ENCODE measurements around the gene PZP.
"Not testable (repeated sequence)": the region's sequence is repeated elsewhere in the genome, so short reads cannot be mapped to it uniquely, and the experiment has no call there.

Gene PZP

DNA sequence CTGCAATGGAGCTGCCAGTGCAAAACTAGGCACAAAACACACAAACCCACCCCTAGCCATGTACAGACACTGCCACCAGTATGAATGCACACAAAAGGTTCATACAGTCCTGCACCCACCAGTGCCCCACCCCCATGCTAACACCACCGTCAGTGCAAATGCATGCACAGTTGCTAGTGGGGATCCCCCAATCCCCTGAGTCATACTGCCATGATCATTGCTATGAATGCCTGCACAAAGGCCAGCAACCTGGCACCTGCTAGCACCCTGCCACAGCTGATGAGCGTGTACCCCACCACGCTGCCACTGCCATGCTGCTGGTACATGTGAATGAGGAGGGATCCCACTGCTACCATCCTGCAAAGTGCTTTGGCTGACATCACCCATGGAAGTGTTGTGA, 23.9 kb downstream of the PZP start:
- no peak for DNase-seq (ENCODE audit: low read depth in 3 of 3, low spot score in 1 of 3)

DNA sequence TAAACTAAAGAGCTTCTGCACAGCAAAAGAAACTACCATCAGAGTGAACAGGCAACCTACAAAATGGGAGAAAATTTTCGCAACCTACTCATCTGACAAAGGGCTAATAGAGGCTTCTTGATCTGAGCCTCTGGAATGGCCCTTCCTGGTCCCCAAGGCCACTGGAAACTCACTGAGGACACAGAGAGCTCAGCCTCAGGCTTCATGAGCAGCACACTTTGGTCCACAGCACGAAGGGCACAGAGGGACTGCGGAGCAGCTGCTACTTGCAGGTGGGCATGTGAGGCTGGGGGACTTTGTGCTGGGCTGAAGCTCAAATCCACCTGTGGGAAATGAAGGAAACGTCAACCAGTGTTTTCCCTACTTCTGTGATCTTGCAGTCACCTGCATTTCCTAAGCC, 27.4 kb downstream of the PZP start:
- DNase-seq (ENCODE audit: low read depth in 3 of 3, low spot score in 1 of 3) = no peak

DNA sequence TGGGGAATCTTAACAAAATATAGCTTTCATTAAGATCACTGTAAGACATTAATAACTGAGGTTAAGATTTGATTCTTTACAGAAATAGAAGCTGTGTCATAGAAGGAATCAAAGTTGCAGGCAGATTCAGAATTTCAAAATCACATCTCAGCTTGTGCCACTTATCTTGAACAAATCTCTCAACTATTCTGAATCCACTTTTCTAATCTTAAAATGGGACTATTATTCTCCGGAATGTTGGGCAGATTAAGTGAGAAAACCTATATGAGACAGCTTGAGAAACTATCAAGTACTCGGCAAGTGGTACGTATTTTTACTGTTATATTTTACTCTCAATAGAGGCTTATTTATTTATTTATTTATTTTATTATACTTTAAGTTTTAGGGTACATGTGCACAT, 28.4 kb downstream of the PZP start:
- no peak for DNase-seq (ENCODE audit: low read depth in 3 of 3, low spot score in 1 of 3)

DNA sequence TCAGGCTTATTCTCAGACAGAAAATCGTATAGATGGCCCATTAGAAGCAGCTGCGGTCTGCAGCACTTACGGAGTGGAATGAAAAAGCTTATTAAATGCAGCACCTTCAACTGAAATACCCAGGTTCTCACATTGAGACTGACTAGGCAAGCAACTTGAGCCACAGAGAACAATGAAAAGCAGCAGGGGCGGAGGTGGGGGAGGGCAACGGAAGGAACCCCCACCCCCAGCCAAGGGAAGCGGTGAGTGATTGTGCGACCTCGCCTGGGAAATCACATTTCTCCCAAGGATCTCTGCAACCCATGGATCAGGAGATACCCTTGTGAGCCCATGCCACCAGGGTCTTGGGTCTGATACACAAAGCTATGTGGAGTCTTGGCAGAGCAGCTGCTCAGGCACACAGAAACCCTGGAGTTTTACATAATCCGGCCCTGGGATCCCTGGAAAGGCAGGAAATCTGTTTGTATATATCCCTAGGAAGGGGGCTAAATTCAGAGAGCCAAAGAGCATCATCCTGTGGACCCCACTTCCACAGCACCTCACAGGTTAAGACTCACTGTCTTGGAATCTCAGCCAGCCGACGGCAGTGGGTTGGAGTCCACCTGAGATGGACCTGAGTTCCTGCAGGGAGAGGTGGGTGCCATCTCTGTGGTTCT, 38.1 kb downstream of the PZP start:
- DNase-seq (ENCODE audit: low read depth in 3 of 3, low spot score in 1 of 3) = no peak

DNA sequence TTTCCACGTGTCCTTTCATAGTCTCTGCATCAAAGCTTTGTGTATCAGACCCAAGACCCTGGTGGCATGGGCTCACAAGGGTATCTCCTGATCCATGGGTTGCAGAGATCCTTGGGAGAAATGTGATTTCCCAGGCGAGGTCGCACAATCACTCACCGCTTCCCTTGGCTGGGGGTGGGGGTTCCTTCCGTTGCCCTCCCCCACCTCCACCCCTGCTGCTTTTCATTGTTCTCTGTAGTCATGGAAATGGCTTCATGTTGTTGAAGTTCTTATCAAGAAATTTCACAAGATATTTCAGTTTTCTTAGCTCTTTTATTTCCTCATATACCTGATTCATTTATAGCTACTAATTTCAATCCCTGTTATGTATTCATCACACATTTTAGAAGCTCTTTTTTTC, 40.9 kb downstream of the PZP start:
- not testable (repeated sequence) for DNase-seq (ENCODE audit: low read depth in 3 of 3, low spot score in 1 of 3)

DNA sequence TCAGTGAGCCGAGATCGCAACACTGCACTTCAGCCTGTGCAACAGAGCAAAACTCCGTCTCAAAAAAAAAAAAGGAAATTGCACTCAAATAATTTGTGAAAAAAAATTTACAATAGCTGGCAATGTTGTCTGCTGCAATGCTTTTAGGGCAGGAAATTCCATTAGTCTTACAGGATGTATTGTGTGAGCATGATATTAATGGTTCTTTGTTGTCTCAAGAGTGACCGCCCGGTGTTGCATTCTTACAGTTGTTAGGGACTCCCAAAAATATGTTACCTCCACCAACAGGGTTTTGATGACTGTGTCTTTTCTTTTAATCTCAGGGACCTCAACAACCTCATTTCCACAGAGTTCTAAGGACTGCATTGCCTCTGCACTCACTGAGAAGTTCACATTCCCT, 44.8 kb downstream of the PZP start:
- no peak for DNase-seq (ENCODE audit: low read depth in 3 of 3, low spot score in 1 of 3)

DNA sequence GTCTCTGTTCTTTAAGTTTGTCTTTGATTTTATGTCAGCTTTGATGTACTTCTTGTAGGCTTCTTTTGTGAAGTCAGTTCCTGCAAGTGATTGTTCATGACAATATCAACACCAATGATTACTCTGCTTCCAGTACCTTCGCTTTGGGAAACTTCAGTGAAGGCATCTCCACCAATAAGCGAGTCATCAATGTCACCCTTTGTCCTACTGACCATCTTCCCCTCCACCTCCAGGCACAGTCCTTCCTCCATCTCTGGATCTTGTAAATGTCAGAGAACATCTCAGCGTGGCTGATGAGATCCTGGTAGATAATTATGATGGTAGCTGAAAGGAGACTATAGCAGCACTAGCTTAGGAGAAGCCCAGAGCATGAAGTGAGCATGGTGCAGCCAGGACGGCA, 52.1 kb downstream of the PZP start:
- no peak for DNase-seq (ENCODE audit: low read depth in 3 of 3, low spot score in 1 of 3)

DNA sequence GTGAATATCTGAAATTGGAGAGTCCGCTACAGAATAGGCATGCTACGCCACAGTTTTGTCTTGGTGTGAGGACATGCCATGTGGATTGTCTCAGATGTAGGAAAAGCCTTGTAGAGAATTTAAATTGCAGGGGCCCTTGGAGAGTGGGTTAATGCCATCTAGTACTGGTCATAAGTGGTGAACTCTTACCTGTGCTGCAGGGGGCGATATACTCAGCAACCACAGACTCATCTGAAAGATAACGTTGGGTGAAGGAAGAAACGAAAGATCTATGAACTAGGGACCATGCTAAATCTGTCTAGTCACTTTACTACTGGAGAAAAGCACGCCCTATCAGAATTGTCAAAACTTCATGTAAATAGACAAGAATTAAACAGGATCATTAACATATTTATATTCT, 58.8 kb downstream of the PZP start:
- no peak for DNase-seq (ENCODE audit: low read depth in 3 of 3, low spot score in 1 of 3)

DNA sequence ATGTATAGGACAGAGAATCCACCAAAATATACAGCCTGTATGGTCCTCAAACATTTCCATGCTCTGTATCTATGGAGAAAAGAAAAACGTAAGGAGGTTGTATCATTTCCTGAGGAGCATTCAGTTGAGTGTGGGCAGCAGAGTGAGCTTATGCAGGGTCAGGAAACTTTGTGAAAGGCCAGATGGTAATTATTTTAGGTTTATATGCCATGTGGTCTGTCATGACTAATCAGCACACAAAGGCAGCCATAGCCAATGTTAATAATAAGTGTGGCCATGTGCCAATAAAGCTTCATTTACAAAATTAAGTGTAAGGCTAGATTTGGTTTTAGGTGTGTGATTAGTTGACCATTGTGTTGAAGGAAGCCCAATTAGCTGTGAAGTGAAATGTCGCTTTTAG, 59.3 kb downstream of the PZP start:
- no peak for DNase-seq (ENCODE audit: low read depth in 3 of 3, low spot score in 1 of 3)

DNA sequence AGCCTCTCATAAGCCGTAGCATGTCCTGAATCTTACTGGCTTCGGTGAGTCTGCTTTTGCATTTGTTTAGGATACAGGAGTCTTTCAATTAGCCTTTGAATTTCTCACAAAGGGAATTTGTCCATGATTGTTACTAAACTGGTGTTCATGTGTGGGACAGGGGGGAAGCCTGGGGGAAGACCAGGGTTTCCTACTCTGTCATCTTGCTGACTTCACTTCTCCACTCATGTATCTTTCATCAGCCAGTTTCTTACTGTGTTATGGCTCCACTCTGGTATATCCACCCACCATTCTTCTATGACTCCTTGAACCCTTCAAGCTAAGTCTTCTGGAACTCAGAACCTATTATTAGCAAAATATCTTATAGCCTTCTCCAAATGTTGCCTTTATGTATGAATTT, 60.7 kb downstream of the PZP start:
- DNase-seq (ENCODE audit: low read depth in 3 of 3, low spot score in 1 of 3) = no peak

DNA sequence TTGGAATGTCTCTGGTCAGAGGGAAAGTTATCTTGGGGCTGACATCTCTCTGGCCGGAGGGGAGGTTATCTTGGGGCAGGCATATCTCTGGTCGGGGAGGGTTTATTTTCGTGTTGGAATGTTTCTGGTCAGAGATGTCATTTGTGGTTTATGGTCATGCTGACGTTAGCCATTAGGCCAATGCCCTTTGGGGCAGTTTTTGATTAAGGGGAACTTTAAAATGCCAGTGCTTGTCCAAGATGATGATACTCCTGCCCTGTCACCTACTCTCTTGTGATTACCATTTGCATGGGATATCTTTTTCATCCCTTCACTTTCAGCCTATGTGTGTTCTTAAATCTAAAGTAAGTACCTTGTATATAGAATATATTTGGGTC, 63.5 kb downstream of the PZP start:
- no peak for DNase-seq (ENCODE audit: low read depth in 3 of 3, low spot score in 1 of 3)

DNA sequence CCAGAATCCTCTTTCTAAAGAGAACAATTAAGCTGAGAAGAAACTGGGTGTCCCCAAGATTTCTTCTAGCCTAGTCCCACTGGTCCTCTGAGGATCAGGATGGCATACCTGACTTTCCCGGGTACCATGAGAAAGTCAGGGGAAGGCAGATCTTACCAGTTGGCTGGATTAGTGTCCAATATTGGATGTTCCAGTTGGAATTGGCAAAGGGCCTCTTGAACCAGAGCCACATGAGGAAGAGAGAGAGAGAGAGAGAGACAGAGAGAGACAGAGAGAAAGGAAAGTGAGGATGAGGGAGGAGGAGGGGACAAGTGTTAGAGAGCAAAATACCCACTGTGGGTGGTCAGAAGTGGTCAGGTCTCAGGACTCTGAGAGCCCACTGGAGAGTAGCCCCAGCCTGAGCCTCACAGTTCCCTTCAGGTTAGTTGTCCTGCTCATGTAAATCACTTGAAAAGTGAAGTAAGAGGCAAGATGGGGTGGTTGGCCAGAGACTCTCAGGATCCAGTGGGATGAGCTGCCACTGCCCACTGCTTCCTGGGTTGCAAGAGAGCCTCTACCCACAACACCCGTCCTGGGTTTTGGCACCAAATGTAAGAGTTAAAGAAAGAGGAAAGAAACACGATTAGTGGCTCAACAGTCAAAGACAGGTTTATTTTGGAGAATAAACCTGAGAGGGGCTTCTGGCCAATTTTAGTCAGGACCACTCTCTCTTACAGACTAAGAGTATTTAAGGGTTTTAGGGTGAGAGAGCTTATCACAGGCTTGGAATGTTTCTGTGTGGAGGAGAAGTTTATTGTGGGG, 64.1 kb downstream of the PZP start:
- no peak for DNase-seq (ENCODE audit: low read depth in 3 of 3, low spot score in 1 of 3)

DNA sequence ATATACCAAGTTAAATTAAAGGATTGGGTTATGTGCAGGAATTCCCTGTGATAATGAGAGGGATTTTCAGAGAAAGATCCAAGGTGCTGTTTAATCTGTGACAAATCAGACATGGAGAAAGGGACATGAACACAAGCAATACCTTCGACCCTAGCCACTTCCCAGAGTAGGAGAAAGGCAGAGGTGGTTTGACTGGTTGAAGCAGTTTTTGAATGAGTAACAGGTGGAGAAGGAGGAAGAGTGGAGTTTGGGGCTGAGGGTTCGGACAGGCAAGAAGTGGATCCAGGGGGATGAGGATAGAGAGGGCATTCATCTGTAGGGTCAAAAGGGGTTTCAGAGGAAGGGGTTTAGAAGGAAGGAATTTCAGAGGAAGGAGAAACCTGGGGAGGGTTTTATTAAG, 65.1 kb downstream of the PZP start:
- DNase-seq (ENCODE audit: low read depth in 3 of 3, low spot score in 1 of 3) = no peak

DNA sequence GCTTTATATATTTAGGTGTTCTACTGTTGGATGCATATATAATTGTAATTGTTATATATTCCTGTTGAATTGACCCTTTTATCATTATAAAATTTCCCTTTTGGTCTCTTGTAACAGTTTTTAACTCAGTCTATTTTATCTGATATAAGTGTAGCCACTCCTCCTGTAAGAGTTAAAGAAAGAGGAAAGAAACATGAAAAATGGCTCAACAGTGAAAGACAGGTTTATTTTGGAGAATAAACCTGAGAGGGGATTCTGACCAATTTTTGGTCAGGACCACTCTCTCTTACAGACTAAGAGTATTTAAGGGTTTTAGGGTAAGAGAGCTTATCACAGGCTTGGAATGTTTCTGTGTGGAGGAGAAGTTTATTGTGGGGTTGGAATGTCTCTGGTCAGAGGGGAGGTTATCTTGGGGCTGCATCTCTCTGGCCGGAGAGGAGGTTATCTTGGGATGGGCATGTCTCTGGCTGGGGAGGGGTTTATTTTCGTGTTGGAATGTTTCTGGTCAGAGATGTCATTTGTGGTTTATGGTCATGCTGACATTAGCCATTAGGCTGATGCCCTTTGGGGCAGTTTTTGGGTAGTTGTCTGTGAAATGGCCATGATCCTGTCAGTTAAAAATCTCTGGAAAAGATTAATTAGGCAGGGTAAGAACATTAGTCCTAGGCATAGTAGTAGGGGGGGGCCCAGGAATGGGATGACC, 68.5 kb downstream of the PZP start:
- DNase-seq (ENCODE audit: low read depth in 3 of 3, low spot score in 1 of 3) = not testable (repeated sequence)

DNA sequence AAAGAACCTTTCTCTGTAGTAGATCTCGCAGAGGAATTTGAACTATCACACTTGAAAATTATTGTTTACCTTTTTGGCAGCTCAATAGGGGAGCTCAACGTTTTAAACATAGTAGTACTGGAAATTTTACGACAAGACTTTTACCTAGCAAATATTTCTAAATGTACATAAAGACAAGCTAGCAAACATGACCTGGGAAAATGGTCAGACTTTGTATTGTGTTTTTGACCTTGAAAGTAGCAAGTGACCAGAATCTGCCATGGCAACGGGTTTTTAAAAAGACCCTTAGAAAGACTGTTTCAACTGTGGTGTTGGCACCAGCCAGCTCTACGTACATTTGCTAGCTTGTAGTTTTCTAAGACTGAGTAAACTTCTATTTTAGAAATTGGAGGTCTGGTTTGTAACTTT, 72.3 kb downstream of the PZP start:
- DNase-seq (ENCODE audit: low read depth in 3 of 3, low spot score in 1 of 3) = no peak

DNA sequence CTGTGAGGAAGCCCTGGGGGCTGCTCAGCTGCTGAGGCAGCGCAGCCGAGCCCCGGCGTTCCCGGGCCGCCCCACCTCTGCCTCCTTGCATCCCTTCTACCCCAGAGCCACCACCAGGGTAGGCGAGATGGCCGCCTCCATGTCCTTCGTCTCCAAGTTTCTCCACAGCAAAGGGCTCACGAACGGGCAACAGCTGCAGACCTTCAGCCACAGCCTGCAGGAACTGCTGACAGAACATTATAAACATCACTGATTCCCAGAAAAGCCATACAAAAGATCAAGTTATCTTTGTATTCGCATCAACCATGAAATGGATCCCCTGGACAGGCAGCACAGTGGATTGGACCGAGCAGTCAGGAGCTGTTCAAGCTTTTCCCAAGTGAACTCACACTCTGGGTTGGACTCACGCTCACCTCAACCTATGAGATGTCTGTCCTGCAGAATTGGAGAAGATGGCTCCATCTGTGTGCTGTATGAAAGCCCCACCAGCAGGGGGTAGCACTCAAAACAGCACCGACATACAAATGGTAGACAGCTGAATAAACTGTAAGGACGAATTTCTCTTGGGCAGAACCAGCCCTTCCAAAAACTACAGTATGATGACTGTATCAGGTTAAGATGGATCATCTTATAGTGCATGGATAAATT, 73.1 kb downstream of the PZP start:
- no peak for DNase-seq (ENCODE audit: low read depth in 3 of 3, low spot score in 1 of 3)

DNA sequence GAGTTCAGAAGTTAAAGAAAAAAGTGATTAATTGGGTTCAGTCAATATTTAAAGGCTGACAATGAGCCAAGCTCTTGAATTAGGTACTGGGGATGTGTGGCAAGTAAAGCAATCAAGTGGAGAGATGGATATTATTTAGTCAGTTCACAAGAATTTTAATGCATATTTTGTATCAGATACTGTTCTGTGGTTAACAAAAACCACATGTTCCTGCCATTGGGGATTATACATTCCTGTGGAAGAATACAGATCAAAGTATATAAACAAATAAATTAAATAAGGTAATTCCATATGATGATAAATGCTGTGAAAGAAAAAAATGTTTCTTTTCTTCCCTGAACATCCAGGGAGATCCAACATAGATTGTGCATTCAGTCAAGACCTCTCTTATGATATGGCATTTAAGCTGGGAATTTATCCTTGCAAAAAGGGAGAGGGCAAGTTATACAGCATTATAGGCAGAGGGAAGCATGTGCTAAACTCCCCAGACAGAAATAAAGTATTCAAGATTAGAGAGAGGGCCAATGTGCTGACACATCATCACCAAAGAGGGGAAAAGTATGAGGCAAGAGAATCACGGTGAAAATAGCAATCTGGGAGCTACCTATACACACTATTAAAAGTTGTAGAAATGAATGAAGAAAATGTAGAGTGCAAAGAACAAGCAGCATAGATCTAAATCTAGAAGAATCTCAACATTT, 74.8 kb downstream of the PZP start:
- no peak for DNase-seq (ENCODE audit: low read depth in 3 of 3, low spot score in 1 of 3)

DNA sequence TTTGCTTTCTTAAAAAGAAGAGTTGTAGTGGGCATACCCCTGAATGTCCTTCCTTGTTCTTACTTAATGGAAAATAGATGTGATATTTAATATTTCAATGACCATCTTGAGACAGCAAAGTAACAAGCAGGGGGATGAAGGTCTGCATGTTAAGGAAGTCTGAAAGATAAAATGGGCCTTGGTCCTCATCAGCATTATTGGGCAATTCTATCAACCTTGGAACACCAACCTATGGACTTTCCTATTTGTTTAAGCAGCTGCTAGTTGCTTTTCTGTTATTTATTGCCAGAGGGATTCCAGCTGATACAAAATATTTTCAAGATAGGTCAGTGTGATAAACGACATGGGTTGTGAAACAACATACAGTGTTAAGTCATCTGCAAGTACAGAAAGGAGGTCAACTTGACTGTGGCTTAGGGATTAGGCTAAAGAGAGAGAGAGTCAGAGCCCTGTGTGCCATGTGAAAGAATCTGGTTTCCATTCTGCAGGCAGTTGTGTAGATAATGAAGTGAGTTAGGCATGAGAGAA, 76.1 kb downstream of the PZP start:
- DNase-seq (ENCODE audit: low read depth in 3 of 3, low spot score in 1 of 3) = no peak

DNA sequence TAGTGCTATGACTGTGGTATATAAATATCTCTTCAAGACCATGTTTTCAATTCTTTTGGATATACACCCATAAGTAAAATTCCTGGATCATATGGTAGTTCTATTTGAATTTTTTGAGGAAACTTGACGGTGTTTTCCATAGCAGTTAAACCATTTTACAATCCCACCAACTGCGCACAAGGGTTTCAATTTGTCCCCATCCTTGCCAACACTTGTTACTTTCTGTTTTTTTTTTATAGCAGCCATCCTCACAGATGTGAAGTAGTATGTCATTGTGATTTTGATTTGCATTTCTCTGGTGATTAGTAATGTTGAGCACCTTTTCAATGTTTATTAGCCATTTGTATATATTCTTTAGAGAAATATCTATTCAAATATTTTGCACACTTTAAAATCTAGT, 78.0 kb downstream of the PZP start:
- no peak for DNase-seq (ENCODE audit: low read depth in 3 of 3, low spot score in 1 of 3)

DNA sequence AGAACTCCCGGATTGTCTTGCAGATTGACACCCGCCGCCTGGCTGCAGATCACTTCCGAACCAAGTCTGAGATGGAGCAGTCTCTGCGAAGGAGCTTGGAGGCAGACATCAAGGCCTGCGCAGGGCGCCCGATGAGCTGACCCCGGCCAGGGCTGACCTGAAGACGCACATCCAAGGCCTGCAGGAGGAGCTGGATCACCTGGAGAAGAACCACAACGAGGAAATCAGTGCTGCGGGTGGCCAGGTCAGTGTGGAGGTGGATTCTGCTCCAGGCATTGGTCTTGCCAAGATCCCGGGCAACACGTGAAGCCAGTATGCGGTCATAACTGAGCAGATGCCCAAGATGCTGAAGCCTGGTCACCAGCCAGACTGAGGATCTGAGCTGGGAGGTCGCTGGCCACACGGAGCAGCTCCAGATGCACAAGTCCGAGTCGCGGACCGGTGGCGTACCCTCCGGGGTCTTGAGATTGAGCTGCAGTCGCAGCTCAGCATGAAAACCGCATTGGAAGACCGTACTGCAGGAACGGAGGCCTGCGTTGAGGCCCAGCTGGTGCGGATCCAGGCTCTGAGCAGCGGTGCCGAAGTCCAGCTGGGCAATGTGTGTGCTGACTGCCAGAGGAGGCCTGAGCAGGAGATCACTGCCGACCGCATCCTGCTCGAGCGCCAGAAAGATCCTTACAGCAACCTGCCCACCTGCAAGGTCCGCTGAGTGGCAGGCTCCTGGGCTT, 80.1 kb downstream of the PZP start:
- no peak for DNase-seq (ENCODE audit: low read depth in 3 of 3, low spot score in 1 of 3)

Data from stimulated activated CD4-positive, alpha-beta T cell treated with anti-CD3 and anti-CD28 coated beads, TNF-alpha, amount 100 ng/mL, for 1 hour (primary cell).